ENCODE results near the gene MMEL1. TPM values are rescaled to one million over a fixed set of nuclear protein-coding genes. Genes with fewer than 3 reads are reported as not detected.

MMEL1 gene
- total and polyA plus RNA-seq, 2 donors (not counting 3 experiments of a cell fraction or from before 2014, with no cell fraction given) = 1.1 to 1.2 TPM

GRCh38 chr1:2601721-2602303 lies 31.0 kb downstream of the MMEL1 start:
- dilution Hi-C loops (cut with MboI; ENCODE audit: extremely low pct_ligation_motif_present, low sequenced_read_pairs) (no loop called here), intact Hi-C loops (cut with micrococcal nuclease) (no loop called here)
- Histone ChIP-seq H3K9ac (replicated peaks; ENCODE audit: extremely low read depth, insufficient read depth, low read length) (no peak overlapping the region), H3K27ac (ENCODE audit: insufficient read depth, low read depth, low read length) (no peak overlapping the region), H3K9me1 (replicated peaks; ENCODE audit: control insufficient read depth, extremely low read depth, insufficient read depth, low read length) (no peaks in the 10 kb centered on the region), H3K36me3 (ENCODE audit: control insufficient read depth in 2 of 2, extremely low read depth in 1 of 2, insufficient read depth in 2 of 2, low read length in 2 of 2) (no peaks in the 10 kb centered on the region), H3K27me3 (ENCODE audit: control insufficient read depth in 2 of 2, insufficient read depth in 2 of 2, low read length in 2 of 2) (no peaks in the 10 kb centered on the region), H3K4me3 (replicated peaks in 1 of 3; ENCODE audit: insufficient read depth in 1 of 3, low read depth in 1 of 3, low read length in 3 of 3) (no peak overlapping the region), H3K4me2 (ENCODE audit: insufficient read depth, low read length) (no peak overlapping the region), H3K9me3 (replicated peaks; ENCODE audit: control insufficient read depth, insufficient read depth, low read length) (no peaks in the 10 kb centered on the region), H4K20me1 (replicated peaks; ENCODE audit: control insufficient read depth, extremely low read depth, insufficient read depth, low read length) (no peaks in the 10 kb centered on the region), H2AFZ (ENCODE audit: low read depth, low read length) (no peak overlapping the region), H3K79me2 (ENCODE audit: control insufficient read depth, insufficient read depth, low read length) (no peaks in the 10 kb centered on the region), H3K4me1 (ENCODE audit: control insufficient read depth, extremely low read depth, insufficient read depth, low read length) (no peaks in the 10 kb centered on the region)
- no TSS peak for BruUV-seq (replicated peaks)
- TF ChIP-seq POLR2AphosphoS5 (IDR thresholded peaks at IDR 0.05; ENCODE audit: insufficient read depth, low read depth, low read length) (no peak), JUN (IDR thresholded peaks at IDR 0.05; ENCODE audit: borderline replicate concordance, insufficient read depth, insufficient read length, low read depth) (no peak)
- CTCF ChIA-PET = no interaction called here
- DNase-seq (ENCODE audit: low read depth, low spot score) = no peak
- no peak for FAIRE-seq
- POLR2A ChIA-PET = no interaction called here

- Histone ChIP-seq H4K20me1 (replicated peaks; ENCODE audit: control insufficient read depth, extremely low read depth, insufficient read depth, low read length) (no peaks in the 10 kb centered on the region), H3K36me3 (ENCODE audit: control insufficient read depth in 2 of 2, extremely low read depth in 1 of 2, insufficient read depth in 2 of 2, low read length in 2 of 2) (no peaks in the 10 kb centered on the region), H3K27me3 (ENCODE audit: control insufficient read depth in 2 of 2, insufficient read depth in 2 of 2, low read length in 2 of 2) (no peaks in the 10 kb centered on the region), H3K4me1 (ENCODE audit: control insufficient read depth, extremely low read depth, insufficient read depth, low read length) (peaks cover 8% of the 10 kb centered on the region), H3K4me2 (ENCODE audit: insufficient read depth, low read length) (no peak overlapping the region), H3K27ac (ENCODE audit: insufficient read depth, low read depth, low read length) (no peak overlapping the region), H3K9ac (replicated peaks; ENCODE audit: extremely low read depth, insufficient read depth, low read length) (no peak overlapping the region), H3K9me3 (replicated peaks; ENCODE audit: control insufficient read depth, insufficient read depth, low read length) (no peaks in the 10 kb centered on the region), H2AFZ (ENCODE audit: low read depth, low read length) (no peak overlapping the region), H3K79me2 (ENCODE audit: control insufficient read depth, insufficient read depth, low read length) (no peaks in the 10 kb centered on the region), H3K9me1 (replicated peaks; ENCODE audit: control insufficient read depth, extremely low read depth, insufficient read depth, low read length) (no peaks in the 10 kb centered on the region), H3K4me3 (replicated peaks in 1 of 3; ENCODE audit: insufficient read depth in 1 of 3, low read depth in 1 of 3, low read length in 3 of 3) (no peak overlapping the region)
- CTCF ChIA-PET = no interaction called here
- no peak for TF ChIP-seq MAX (IDR thresholded peaks at IDR 0.05; ENCODE audit: insufficient read depth, insufficient read length)
- no peak for TF ChIP-seq POLR2AphosphoS5 (IDR thresholded peaks at IDR 0.05; ENCODE audit: insufficient read depth, low read depth, low read length)
- no peak for TF ChIP-seq MYC (IDR thresholded peaks at IDR 0.05; ENCODE audit: low read depth, low read length)
- no peak for TF ChIP-seq GATA2 (IDR thresholded peaks at IDR 0.05; ENCODE audit: insufficient read depth, insufficient read length, low read depth, low read length)
- TF ChIP-seq, protein P1, sequence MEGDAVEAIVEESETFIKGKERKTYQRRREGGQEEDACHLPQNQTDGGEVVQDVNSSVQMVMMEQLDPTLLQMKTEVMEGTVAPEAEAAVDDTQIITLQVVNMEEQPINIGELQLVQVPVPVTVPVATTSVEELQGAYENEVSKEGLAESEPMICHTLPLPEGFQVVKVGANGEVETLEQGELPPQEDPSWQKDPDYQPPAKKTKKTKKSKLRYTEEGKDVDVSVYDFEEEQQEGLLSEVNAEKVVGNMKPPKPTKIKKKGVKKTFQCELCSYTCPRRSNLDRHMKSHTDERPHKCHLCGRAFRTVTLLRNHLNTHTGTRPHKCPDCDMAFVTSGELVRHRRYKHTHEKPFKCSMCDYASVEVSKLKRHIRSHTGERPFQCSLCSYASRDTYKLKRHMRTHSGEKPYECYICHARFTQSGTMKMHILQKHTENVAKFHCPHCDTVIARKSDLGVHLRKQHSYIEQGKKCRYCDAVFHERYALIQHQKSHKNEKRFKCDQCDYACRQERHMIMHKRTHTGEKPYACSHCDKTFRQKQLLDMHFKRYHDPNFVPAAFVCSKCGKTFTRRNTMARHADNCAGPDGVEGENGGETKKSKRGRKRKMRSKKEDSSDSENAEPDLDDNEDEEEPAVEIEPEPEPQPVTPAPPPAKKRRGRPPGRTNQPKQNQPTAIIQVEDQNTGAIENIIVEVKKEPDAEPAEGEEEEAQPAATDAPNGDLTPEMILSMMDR (IDR thresholded peaks at IDR 0.05; ENCODE audit: extremely low read depth in 1 of 2, insufficient read depth in 1 of 2, low read depth in 1 of 2, low read length in 2 of 2) = no peak
- TF ChIP-seq POLR2A (IDR thresholded peaks at IDR 0.05; ENCODE audit: low read depth, low read length) = no peak
- no peak for TF ChIP-seq JUN (IDR thresholded peaks at IDR 0.05; ENCODE audit: borderline replicate concordance, insufficient read depth, insufficient read length, low read depth)
- no peak for TF ChIP-seq FOS (IDR thresholded peaks at IDR 0.05; ENCODE audit: borderline replicate concordance, insufficient read depth, low read length)
- TF ChIP-seq EZH2 (IDR thresholded peaks at IDR 0.05; ENCODE audit: borderline replicate concordance, low read depth, low read length, severe bottlenecking) = no peak
- no peak for FAIRE-seq
- BruUV-seq (replicated peaks) = no TSS peak
- DNase-seq (ENCODE audit: low read depth, low spot score) = no peak
- POLR2A ChIA-PET = no interaction called here
- dilution Hi-C loops (cut with MboI; ENCODE audit: extremely low pct_ligation_motif_present, low sequenced_read_pairs) = no loop called here
- intact Hi-C loops (cut with micrococcal nuclease) = no loop called here
Measured at GRCh38 chr1:2598329-2598931, 34.4 kb downstream of the MMEL1 start.

Data from endothelial cell of umbilical vein (primary cell).